HCT116 (cell line): ENCODE data around the gene MLKL.

Experiments
- ELF1 ChIP-seq: IDR thresholded peaks from 2 replicates; pipeline ENCODE4 v1.6.1; 2012; ENCODE audit warnings: low read depth, borderline replicate concordance
- MAX ChIP-seq: IDR thresholded peaks from 2 replicates; pipeline ENCODE4 v1.6.1; 2012

GRCh38 chr16:74652249-74652648 is 48.4 kb downstream of the MLKL start:
- TF ChIP-seq ELF1, result no peak
- TF ChIP-seq MAX, result no peak
